HepG2 (cell line): ENCODE data around the gene THAP9. TPM values are rescaled to one million over a fixed set of nuclear protein-coding genes. Genes with fewer than 3 reads are reported as not detected.
"Not testable (repeated sequence)": the region's sequence is repeated elsewhere in the genome, so short reads cannot be mapped to it uniquely, and the experiment has no call there.

ENCODE experiments used
- ATAC-seq: fragments of 200-7000 bp; cut with Tn5 transposase; 3 replicates; pipeline ENCODE4 v1.9.1; 2020; ENCODE audit warnings: mild to moderate bottlenecking, moderate library complexity
- BruUV-seq: library from RNA; stranded (reverse); fragments of 400-500 nt; replicated peaks from 2 replicates; lab custom pipeline; 2021; lab: Mats Ljungman, UMichigan
- CTCF ChIA-PET: fragments of 300-600 bp; formaldehyde crosslinking; extraction: SDS; loops from one replicate; lab custom pipeline; 2021; ENCODE audit warnings: low total read pairs, inconsistent platforms, low intra/inter-chr PET ratio; lab: Yijun Ruan, JAX
- POLR2A ChIA-PET: fragments of 350-600 bp; sonication (Branson Sonifier 250); formaldehyde crosslinking; loops from one replicate; lab custom pipeline; 2020; ENCODE audit warnings: antibody characterized with exemption, inconsistent platforms; lab: Yijun Ruan, JAX
- DNase-seq: peaks from one replicate; pipeline ENCODE4 v3.0.0-alpha.2; 2015; ENCODE audit warnings: low spot score
- FAIRE-seq: peaks from 3 replicates; lab custom pipeline; 2011; peaks lifted over from hg19 to GRCh38; lab: Jason Lieb, UNC
- H2AFZ ChIP-seq: one replicate; pipeline ENCODE4 v1.6.1; 2011; ENCODE audit warnings: low read length, inconsistent platforms
- H3K27ac ChIP-seq: fragments of 300-600 bp; 3 replicates; pipeline ENCODE4 v1.8.0; 2011; ENCODE audit warnings: mixed run types, mild to moderate bottlenecking, mixed read lengths, low read length, inconsistent platforms; ENCODE audit not compliant: insufficient read depth; ENCODE audit errors: extremely low read length
- H3K27me3 ChIP-seq, 2 experiments: fragments of 200-600 bp in 1 of 2; 2 replicates in 1 of 2; 3 replicates in 1 of 2; pipeline versions ENCODE4 v1.6.0 to v1.8.0; 2011; ENCODE audit warnings: low read length in 2 of 2, mild to moderate bottlenecking in 2 of 2, moderate library complexity in 2 of 2, inconsistent platforms in 1 of 2; ENCODE audit not compliant: insufficient read depth in 2 of 2, control insufficient read depth in 1 of 2
- H3K36me3 ChIP-seq, 2 experiments: fragments of 200-600 bp in 1 of 2; replicated peaks in 1 of 2; 2 replicates in 1 of 2; 3 replicates in 1 of 2; pipeline versions ENCODE4 v1.5.1 to v1.8.0; 2011; ENCODE audit warnings: low read length in 2 of 2, inconsistent platforms in 1 of 2; ENCODE audit not compliant: insufficient read depth in 2 of 2, control insufficient read depth in 1 of 2
- H3K4me1 ChIP-seq: 2 replicates; pipeline ENCODE4 v1.5.1; 2012; ENCODE audit warnings: low read length, inconsistent platforms; ENCODE audit not compliant: insufficient read depth
- H3K4me2 ChIP-seq: 2 replicates; pipeline ENCODE4 v1.6.0; 2011; ENCODE audit warnings: low read depth, low read length, inconsistent platforms
- H3K4me3 ChIP-seq, 3 experiments: fragments of 200-600 bp in 1 of 3; sonication (generic), shearing (Covaris generic) in 1 of 3; replicated peaks in 1 of 3; 2 replicates each; pipeline ENCODE4 v1.5.1; 2011 to 2016; ENCODE audit warnings: low read length in 3 of 3, inconsistent platforms in 2 of 3, low read depth in 2 of 3, mild to moderate bottlenecking in 2 of 3, control low read depth in 1 of 3, mixed read lengths in 1 of 3; ENCODE audit not compliant: insufficient read depth in 1 of 3
- H3K79me2 ChIP-seq: one replicate; pipeline ENCODE4 v1.6.1; 2011; ENCODE audit warnings: low read length, inconsistent platforms; ENCODE audit not compliant: insufficient read depth
- H3K9ac ChIP-seq: 2 replicates; pipeline ENCODE4 v1.6.0; 2011; ENCODE audit warnings: mild to moderate bottlenecking, low read depth, low read length, inconsistent platforms; ENCODE audit not compliant: insufficient read depth
- H3K9me3 ChIP-seq: 2 replicates; pipeline ENCODE4 v1.5.1; 2012; ENCODE audit warnings: mild to moderate bottlenecking, low read length
- H4K20me1 ChIP-seq: 2 replicates; pipeline ENCODE4 v1.6.0; 2011; ENCODE audit warnings: inconsistent platforms, mild to moderate bottlenecking, low read length, moderate library complexity; ENCODE audit not compliant: insufficient read depth
- DNMT1 ChIP-seq: sonication (generic); formaldehyde crosslinking; IDR thresholded peaks from 2 replicates; pipeline ENCODE4 v1.5.1; 2020; ENCODE audit warnings: mild to moderate bottlenecking, missing genetic modification reagents
- NRL ChIP-seq: sonication (generic); formaldehyde crosslinking; IDR thresholded peaks from 2 replicates; pipeline ENCODE4 v1.5.0; 2020; ENCODE audit warnings: missing genetic modification reagents, mild to moderate bottlenecking, moderate library complexity, borderline replicate concordance
- POGK ChIP-seq: sonication (generic); formaldehyde crosslinking; conservative IDR thresholded peaks from 2 replicates; pipeline ENCODE4 v1.8.0; 2022; ENCODE audit warnings: mild to moderate bottlenecking, moderate library complexity, missing genetic modification reagents
- SP1 ChIP-seq, 2 experiments: fragments of 450-650 bp in 1 of 2; sonication (generic) in 1 of 2; formaldehyde crosslinking in 1 of 2; IDR thresholded peaks; 2 replicates each; pipeline versions ENCODE4 v1.4.0 to v1.6.1; 2016 to 2020; ENCODE audit warnings: missing genetic modification reagents in 1 of 2
- SP5 ChIP-seq: IDR thresholded peaks from 2 replicates; pipeline ENCODE4 v1.6.1; 2016; ENCODE audit warnings: low read depth, borderline replicate concordance
- TEAD2 ChIP-seq: sonication (generic); formaldehyde crosslinking; IDR thresholded peaks from 2 replicates; pipeline ENCODE4 v1.9.0; 2021; ENCODE audit warnings: missing genetic modification reagents
- ZFP82 ChIP-seq: sonication (generic); formaldehyde crosslinking; IDR thresholded peaks from 2 replicates; pipeline ENCODE4 v1.5.1; 2020; ENCODE audit warnings: mild to moderate bottlenecking, missing genetic modification reagents, borderline replicate concordance
- ZNF326 ChIP-seq: sonication (generic); formaldehyde crosslinking; IDR thresholded peaks from 2 replicates; pipeline ENCODE4 v1.4.0; 2020; ENCODE audit warnings: missing genetic modification reagents, borderline replicate concordance
- ZNF672 ChIP-seq: sonication (generic); formaldehyde crosslinking; IDR thresholded peaks from 2 replicates; pipeline ENCODE4 v1.8.1; 2022; ENCODE audit warnings: missing genetic modification reagents
- ZNF780A ChIP-seq: sonication (generic); formaldehyde crosslinking; IDR thresholded peaks from 2 replicates; pipeline ENCODE4 v1.8.0; 2022; ENCODE audit warnings: mild to moderate bottlenecking, missing genetic modification reagents, moderate library complexity
- WGBS: methylation state at CpG from one replicate; pipeline ENCODE4 v1.1.6; 2017; ENCODE audit warnings: low lambda C conversion rate; 5-methylcytosine and 5-hydroxymethylcytosine counted together
- in situ Hi-C: cut with HindIII; loops from 2 replicates; pipeline ENCODE4 v1.10.0; 2017; ENCODE audit warnings: low pct_unique_long_range_greater_than_20kb; ENCODE audit not compliant: extremely low pct_ligation_motif_present
- intact Hi-C: fragments of 100-400 bp; cut with micrococcal nuclease; formaldehyde crosslinking; loops from one replicate; pipeline ENCODE4 v1.10.0; 2022; ENCODE audit not compliant: unreplicated experiment
- polyA plus RNA-seq, 8 experiments: library from polyadenylated mRNA; depleted of rRNA in 3 of 8; stranded (reverse) in 7 of 8; unstranded in 1 of 8; fragments of >200 nt; fragmentation: Illumina TruSeq in 4 of 8; extraction: Trizol in 4 of 8; gene quantifications; 2 replicates each; pipeline versions ENCODE4 v1.2.1 to v1.2.3, GENCODE V29; 2011 to 2016; ENCODE audit warnings: low read depth in 4 of 8, missing spikeins in 1 of 8, mixed read lengths in 1 of 8; ENCODE audit not compliant: insufficient read depth in 1 of 8
- total RNA-seq, 5 experiments: library from RNA; depleted of rRNA; stranded (reverse); fragments of >200 nt; fragmentation: Illumina TruSeq; extraction: Trizol; gene quantifications; 2 replicates each; pipeline ENCODE4 v1.2.3, GENCODE V29; 2016; ENCODE audit warnings: low read depth in 1 of 5

THAP9 gene
- total and polyA plus RNA-seq, 2 of the 13 experiments (the other 11 are each of a cell fraction or from before 2014, with no cell fraction given) = 6.0 to 7.2 TPM

DNA sequence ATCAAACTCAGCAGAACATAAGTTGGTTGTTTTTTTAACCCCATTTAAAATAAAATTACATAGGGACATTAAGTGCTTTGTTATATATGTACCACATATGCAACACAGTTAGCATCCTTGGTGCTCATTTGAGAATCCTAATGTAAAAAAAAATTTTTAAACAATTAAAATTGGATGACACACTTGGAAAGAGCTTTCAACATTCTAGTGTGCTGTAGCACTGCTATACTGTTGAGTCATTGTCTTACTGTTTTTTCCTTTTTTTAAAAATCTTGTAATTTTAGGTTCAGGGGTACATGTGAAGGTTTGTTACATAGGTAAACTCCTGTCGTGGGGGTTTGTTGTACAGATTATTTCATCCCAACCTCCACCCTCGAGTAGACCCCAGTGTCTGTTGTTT lies 12.8 kb downstream of the THAP9 start:
- no peaks in the 10 kb centered on the region for H3K27me3 ChIP-seq
- H3K36me3 ChIP-seq = peaks cover 0 to 14% of the 10 kb centered on the region in 2 experiments; a peak in 3 of 5 replicates
- no peak overlapping the region for H3K4me2 ChIP-seq
- no peaks in the 10 kb centered on the region for H3K4me1 ChIP-seq
- DNase-seq = no peak
- POLR2A ChIA-PET = no interaction called here
- intact Hi-C loops = no loop called here
- BruUV-seq = no TSS peak
- no peak overlapping the region for H3K27ac ChIP-seq
- H3K79me2 ChIP-seq = no peaks in the 10 kb centered on the region
- FAIRE-seq = no peak
- WGBS = 49% methylated on average over 2 of the region's 2 CpGs
- H3K9me3 ChIP-seq = no peaks in the 10 kb centered on the region
- no peaks in the 10 kb centered on the region for H4K20me1 ChIP-seq
- no peak overlapping the region for H3K4me3 ChIP-seq
- H2AFZ ChIP-seq = no peak overlapping the region
- ATAC-seq = no peak
- no peak overlapping the region for H3K9ac ChIP-seq
- in situ Hi-C loops = no loop called here
- no peak for TF ChIP-seq ZFP82 (CRISPR knock-in tag)
- TF ChIP-seq ZNF780A = no peak
- TF ChIP-seq DNMT1 = no peak
- TF ChIP-seq ZNF672 (CRISPR knock-in tag) = no peak
- TF ChIP-seq SP5 (CRISPR knock-in tag) = no peak
- TF ChIP-seq NRL (CRISPR knock-in tag) = no peak
- TF ChIP-seq SP1 (IDR thresholded peaks at IDR 0.05) = no peak
- no peak for TF ChIP-seq SP1 (CRISPR knock-in tag; IDR thresholded peaks at IDR 0.05)
- TF ChIP-seq ZNF326 = no peak
- TF ChIP-seq POGK (CRISPR knock-in tag) = no peak
- TF ChIP-seq TEAD2 (CRISPR knock-in tag) = no peak
- CTCF ChIA-PET = no interaction called here

- BruUV-seq, ATAC-seq, POLR2A ChIA-PET: not testable (repeated sequence)
Observed at GRCh38 chr4:82913968-82914367, 13.4 kb downstream of the THAP9 start.

More at GRCh38 chr4:82913968-82914367, 13.4 kb downstream of the THAP9 start:
- H3K4me1 ChIP-seq, intact Hi-C loops, H3K4me2 ChIP-seq, FAIRE-seq, H3K79me2 ChIP-seq, H3K9ac ChIP-seq, CTCF ChIA-PET, H3K4me3 ChIP-seq, H3K9me3 ChIP-seq, in situ Hi-C loops, H2AFZ ChIP-seq, DNase-seq, H3K27ac ChIP-seq, H4K20me1 ChIP-seq, H3K27me3 ChIP-seq: not testable (repeated sequence)
- WGBS = 100% methylated on average over 1 of the region's 2 CpGs
- H3K36me3 ChIP-seq = peaks cover 0 to 14% of the 10 kb centered on the region in 2 experiments; a peak in 3 of 5 replicates
